PFSK-1 (cell line): ENCODE data around the gene ALG5.

Source experiments
- FOXP2 ChIP-seq: optimal IDR thresholded peaks from 2 replicates; pipeline ENCODE3; 2011; ENCODE audit warnings: borderline replicate concordance, control low read depth, inconsistent platforms; ENCODE audit not compliant: insufficient read depth; ENCODE audit errors: extremely low read length, extremely low read depth
- POLR2AphosphoS5 ChIP-seq: IDR thresholded peaks from 2 replicates; pipeline ENCODE4 v1.6.1; 2012; ENCODE audit warnings: low read depth, mild to moderate bottlenecking, control low read depth, low read length, moderate library complexity
- REST ChIP-seq, 2 experiments: IDR thresholded peaks; 2 replicates each; pipeline versions ENCODE4 v1.6.1 to v1.8.0; 2011 to 2012; ENCODE audit warnings: low read depth in 2 of 2, low read length in 2 of 2, control low read depth in 1 of 2, inconsistent platforms in 1 of 2, mild to moderate bottlenecking in 1 of 2, moderate library complexity in 1 of 2; ENCODE audit not compliant: insufficient read depth in 1 of 2
- TAF1 ChIP-seq: IDR thresholded peaks from 2 replicates; pipeline ENCODE4 v1.6.1; 2012; ENCODE audit warnings: low read length, control low read depth, borderline replicate concordance; ENCODE audit not compliant: insufficient read depth

GRCh38 chr13:37040789-37041188 is 41.6 kb upstream of the ALG5 start:
- TF ChIP-seq POLR2AphosphoS5 (no peak), TAF1 (no peak), REST (IDR thresholded peaks at IDR 0.05; ENCODE audit: insufficient read depth in 1 of 2, low read depth in 2 of 2, low read length in 2 of 2) (no peak), FOXP2 (no peak)
